Body of pancreas (tissue), 4 donors: Measurements from ENCODE around the gene PBX2.

Experiments
- CTCF ChIP-seq, 7 experiments: fragments of 450-650 bp in 4 of 7; fragments of 200-600 bp in 3 of 7; sonication (generic) in 3 of 7; IDR thresholded peaks; one replicate each; pipeline ENCODE4 v1.5.1; 2016 to 2019; ENCODE audit warnings: antibody characterized with exemption in 7 of 7
- POLR2A ChIP-seq, 3 donors: fragments of 450-650 bp; IDR thresholded peaks; one replicate each; pipeline ENCODE4 v1.6.1; 2016; ENCODE audit warnings: antibody characterized with exemption in 3 of 3, mild to moderate bottlenecking in 2 of 3

- TF ChIP-seq POLR2A (IDR thresholded peaks at IDR 0.05) (no peak), CTCF (IDR thresholded peaks at IDR 0.05) (no peak)
These were observed 8.8 kb downstream of the PBX2 start for GRCh38 chr6:32181148-32181702.
